HEK293 (cell line): ENCODE data around the gene SHMT2.

Source experiments
- CTCF ChIA-PET: fragments of 350-600 bp; formaldehyde crosslinking; extraction: SDS; loops from one replicate; lab custom pipeline; 2021; ENCODE audit warnings: antibody characterized with exemption; lab: Yijun Ruan, JAX
- POLR2A ChIA-PET: fragments of 300-600 bp; formaldehyde crosslinking; extraction: SDS; loops from one replicate; lab custom pipeline; 2020; ENCODE audit warnings: antibody characterized with exemption, inconsistent platforms; lab: Yijun Ruan, JAX
- H3K27ac ChIP-seq: fragments of 200-500 bp; sonication (Bioruptor generic); 2 replicates; pipeline ENCODE4 v1.5.1; 2014; ENCODE audit warnings: low read depth, low read length, control low read depth, inconsistent platforms; ENCODE audit errors: extremely low read depth
- H3K36me3 ChIP-seq, 2 experiments: fragments of 200-500 bp in 1 of 2; sonication (Bioruptor generic) in 1 of 2; 1 replicate in 1 of 2; 2 replicates in 1 of 2; pipeline ENCODE4 v1.5.1; 2014 to 2017; ENCODE audit warnings: inconsistent platforms in 2 of 2, low read length in 2 of 2; ENCODE audit not compliant: control insufficient read depth in 2 of 2, insufficient read depth in 1 of 2
- H3K4me1 ChIP-seq: fragments of 200-500 bp; sonication (Bioruptor generic); 2 replicates; pipeline ENCODE4 v1.5.1; 2014; ENCODE audit warnings: mild to moderate bottlenecking, low read length, inconsistent platforms; ENCODE audit not compliant: control insufficient read depth, insufficient read depth
- H3K4me3 ChIP-seq: 2 replicates; pipeline ENCODE4 v1.5.1; 2011; ENCODE audit warnings: low read depth, mild to moderate bottlenecking, control low read depth, low read length, moderate library complexity
- H3K9me3 ChIP-seq: fragments of 200-500 bp; sonication (Bioruptor generic); 2 replicates; pipeline ENCODE4 v1.5.1; 2014; ENCODE audit warnings: low read depth, low read length, inconsistent platforms; ENCODE audit not compliant: control insufficient read depth, insufficient read depth
- EGR2 ChIP-seq: fragments of 450-650 bp; formaldehyde crosslinking; IDR thresholded peaks from 2 replicates; pipeline ENCODE4 v1.5.1; 2016; ENCODE audit warnings: low read depth, missing biosample characterization, missing genetic modification characterization
- IKZF3 ChIP-seq: fragments of 450-650 bp; IDR thresholded peaks from 2 replicates; pipeline ENCODE4 v1.5.0; 2018; ENCODE audit warnings: missing biosample characterization, mild to moderate bottlenecking, missing genetic modification characterization, moderate library complexity
- ZBTB1 ChIP-seq: fragments of 450-650 bp; formaldehyde crosslinking; IDR thresholded peaks from 2 replicates; pipeline ENCODE4 v1.5.1; 2016; ENCODE audit warnings: missing biosample characterization, missing genetic modification characterization
- ZBTB8A ChIP-seq: fragments of 450-650 bp; formaldehyde crosslinking; IDR thresholded peaks from 2 replicates; pipeline ENCODE4 v1.5.1; 2016; ENCODE audit warnings: missing biosample characterization, missing genetic modification characterization
- ZFHX2 ChIP-seq: fragments of 450-650 bp; formaldehyde crosslinking; conservative IDR thresholded peaks from 2 replicates; pipeline ENCODE4 v1.5.1; 2016; ENCODE audit warnings: missing biosample characterization, missing genetic modification characterization
- ZNF2 ChIP-seq: fragments of 450-650 bp; formaldehyde crosslinking; IDR thresholded peaks from 2 replicates; pipeline ENCODE4 v1.5.1; 2016; ENCODE audit warnings: missing biosample characterization, missing genetic modification characterization
- ZNF221 ChIP-seq: fragments of 450-650 bp; formaldehyde crosslinking; IDR thresholded peaks from 2 replicates; pipeline ENCODE4 v1.5.1; 2017; ENCODE audit warnings: missing biosample characterization, missing genetic modification characterization, borderline replicate concordance
- ZNF302 ChIP-seq: fragments of 450-650 bp; formaldehyde crosslinking; IDR thresholded peaks from 2 replicates; pipeline ENCODE4 v1.5.1; 2016; ENCODE audit warnings: missing biosample characterization, missing genetic modification characterization, low read depth
- ZNF394 ChIP-seq: fragments of 450-650 bp; formaldehyde crosslinking; IDR thresholded peaks from 2 replicates; pipeline ENCODE4 v1.5.1; 2016; ENCODE audit warnings: missing biosample characterization, missing genetic modification characterization, mild to moderate bottlenecking, moderate library complexity, borderline replicate concordance
- ZNF404 ChIP-seq: fragments of 450-650 bp; formaldehyde crosslinking; IDR thresholded peaks from 2 replicates; pipeline ENCODE4 v1.5.1; 2017; ENCODE audit warnings: missing biosample characterization, missing genetic modification characterization
- ZNF596 ChIP-seq: fragments of 450-650 bp; IDR thresholded peaks from 2 replicates; pipeline ENCODE4 v1.5.0; 2018; ENCODE audit warnings: missing biosample characterization, mild to moderate bottlenecking, missing genetic modification characterization, moderate library complexity
- ZNF600 ChIP-seq: fragments of 450-650 bp; formaldehyde crosslinking; IDR thresholded peaks from 2 replicates; pipeline ENCODE4 v1.5.1; 2016; ENCODE audit warnings: missing biosample characterization, missing genetic modification characterization
- ZNF621 ChIP-seq: fragments of 450-650 bp; formaldehyde crosslinking; IDR thresholded peaks from 2 replicates; pipeline ENCODE4 v1.5.1; 2017; ENCODE audit warnings: missing biosample characterization, missing genetic modification characterization
- ZNF677 ChIP-seq: fragments of 450-650 bp; IDR thresholded peaks from 2 replicates; pipeline ENCODE4 v1.5.0; 2018; ENCODE audit warnings: missing biosample characterization, mild to moderate bottlenecking, missing genetic modification characterization, moderate library complexity
- ZNF776 ChIP-seq: fragments of 450-650 bp; formaldehyde crosslinking; IDR thresholded peaks from 2 replicates; pipeline ENCODE4 v1.5.0; 2017; ENCODE audit warnings: missing biosample characterization, missing genetic modification characterization, borderline replicate concordance
- ZSCAN23 ChIP-seq: fragments of 450-650 bp; formaldehyde crosslinking; IDR thresholded peaks from 2 replicates; pipeline ENCODE4 v1.5.1; 2016; ENCODE audit warnings: missing biosample characterization, missing genetic modification characterization
- TF ChIP-seq, protein P1 (sequence below): fragments of 450-650 bp; formaldehyde crosslinking; IDR thresholded peaks from 2 replicates; pipeline ENCODE4 v1.5.1; 2016; ENCODE audit warnings: missing biosample characterization, missing genetic modification characterization, borderline replicate concordance
- TF ChIP-seq, protein P2 (sequence below): fragments of 450-650 bp; formaldehyde crosslinking; IDR thresholded peaks from 2 replicates; pipeline ENCODE4 v1.5.1; 2016; ENCODE audit warnings: missing biosample characterization, missing genetic modification characterization
- TF ChIP-seq, protein P3 (sequence below): fragments of 450-650 bp; formaldehyde crosslinking; IDR thresholded peaks from 2 replicates; pipeline ENCODE4 v1.5.1; 2016; ENCODE audit warnings: missing biosample characterization, missing genetic modification characterization
- TF ChIP-seq, protein P4 (sequence below): fragments of 450-650 bp; formaldehyde crosslinking; IDR thresholded peaks from 2 replicates; pipeline ENCODE4 v1.5.1; 2016; ENCODE audit warnings: missing biosample characterization, missing genetic modification characterization
- TF ChIP-seq, protein P5 (sequence below): fragments of 450-650 bp; formaldehyde crosslinking; IDR thresholded peaks from 2 replicates; pipeline ENCODE4 v1.5.1; 2017; ENCODE audit warnings: missing biosample characterization, missing genetic modification characterization
- TF ChIP-seq, protein P6 (sequence below): fragments of 450-650 bp; formaldehyde crosslinking; IDR thresholded peaks from 2 replicates; pipeline ENCODE4 v1.5.1; 2017; ENCODE audit warnings: missing biosample characterization, missing genetic modification characterization
- TF ChIP-seq, protein P7 (sequence below): fragments of 450-650 bp; formaldehyde crosslinking; IDR thresholded peaks from 2 replicates; pipeline ENCODE4; 2016; ENCODE audit warnings: missing biosample characterization, missing genetic modification characterization

The SHMT2 gene

DNA sequence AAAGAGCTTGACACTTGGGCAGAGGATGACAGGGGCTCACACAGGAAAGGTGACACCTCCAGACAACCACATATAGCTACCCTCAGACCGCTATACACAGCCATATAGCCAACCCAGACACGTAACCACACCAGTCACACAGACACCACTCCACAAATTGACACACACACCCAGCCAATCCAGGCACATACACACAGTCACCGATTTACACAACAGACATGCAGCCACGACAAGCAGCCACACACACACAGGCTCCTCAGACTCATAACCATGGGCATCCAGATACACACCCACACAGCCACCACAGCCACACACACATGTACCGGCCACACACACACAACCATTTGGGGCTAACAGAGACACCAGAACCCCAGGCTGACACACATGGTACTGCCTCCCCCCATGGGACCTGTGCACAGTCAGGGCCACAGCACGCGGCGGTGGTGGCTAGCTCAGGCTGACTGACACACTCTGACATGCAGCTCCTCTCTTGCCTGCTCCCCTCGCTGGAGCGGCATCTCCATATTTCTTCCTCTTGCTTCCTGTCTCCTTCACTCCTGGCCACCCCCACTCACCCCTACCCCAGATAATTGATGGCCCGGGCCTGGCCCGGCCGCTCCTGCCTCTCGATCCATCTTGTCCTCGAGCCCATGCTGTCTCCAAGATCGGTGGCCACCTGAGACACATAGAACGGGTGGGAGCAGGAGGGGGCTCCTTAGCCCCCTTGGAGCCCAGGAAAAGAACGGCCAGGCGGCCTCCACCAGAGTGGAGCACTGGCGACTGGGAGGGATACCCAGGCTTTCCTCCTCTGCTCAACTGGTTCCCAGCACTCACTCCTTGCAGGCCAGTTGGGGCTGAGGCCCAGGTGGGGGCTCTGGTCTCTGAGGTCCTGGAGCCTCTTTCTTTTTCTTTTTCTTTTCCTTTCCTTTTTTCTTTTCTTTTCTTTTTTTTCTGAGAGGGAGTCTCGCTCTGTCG, 6.0 kb upstream of the SHMT2 start:
- Histone ChIP-seq H3K4me1 (peaks cover 2% of the 10 kb centered on the region; the same call in 1 of the 2 replicates), H3K4me3 (no peak overlapping the region), H3K36me3 (no peaks in the 10 kb centered on the region), H3K27ac (no peak overlapping the region), H3K9me3 (no peaks in the 10 kb centered on the region)
- CTCF ChIA-PET: interaction anchor here (2.0 to 13.7 kb wide), 2 partner anchors 10 to 16 kb away, joined by 7 to 192 read pairs; a partner anchor contains a TSS
- POLR2A ChIA-PET: no interaction called here
- TF ChIP-seq EGR2 (tag by site-specific recombination) (peak; percentile 55), ZNF2 (tag by site-specific recombination) (no peak), ZNF404 (tag by site-specific recombination) (no peak), ZNF677 (tag by site-specific recombination) (no peak), ZNF600 (tag by site-specific recombination) (peak; percentile 43), IKZF3 (0 out of 2 replicates have a peak, but pooled peaks have one; percentile 23), ZBTB8A (tag by site-specific recombination) (no peak), ZNF302 (tag by site-specific recombination) (no peak), ZNF596 (tag by site-specific recombination) (peak; percentile 29; the same call in 1 of the 2 replicates), ZSCAN23 (tag by site-specific recombination) (no peak), ZNF394 (tag by site-specific recombination) (no peak), ZFHX2 (tag by site-specific recombination) (peak; percentile 79), ZNF221 (no peak), ZNF776 (tag by site-specific recombination) (peak; percentile 59; the same call in 1 of the 2 replicates), ZBTB1 (tag by site-specific recombination) (no peak), ZNF621 (tag by site-specific recombination) (peak; percentile 86; the same call in 1 of the 2 replicates)
- TF ChIP-seq, protein P1, sequence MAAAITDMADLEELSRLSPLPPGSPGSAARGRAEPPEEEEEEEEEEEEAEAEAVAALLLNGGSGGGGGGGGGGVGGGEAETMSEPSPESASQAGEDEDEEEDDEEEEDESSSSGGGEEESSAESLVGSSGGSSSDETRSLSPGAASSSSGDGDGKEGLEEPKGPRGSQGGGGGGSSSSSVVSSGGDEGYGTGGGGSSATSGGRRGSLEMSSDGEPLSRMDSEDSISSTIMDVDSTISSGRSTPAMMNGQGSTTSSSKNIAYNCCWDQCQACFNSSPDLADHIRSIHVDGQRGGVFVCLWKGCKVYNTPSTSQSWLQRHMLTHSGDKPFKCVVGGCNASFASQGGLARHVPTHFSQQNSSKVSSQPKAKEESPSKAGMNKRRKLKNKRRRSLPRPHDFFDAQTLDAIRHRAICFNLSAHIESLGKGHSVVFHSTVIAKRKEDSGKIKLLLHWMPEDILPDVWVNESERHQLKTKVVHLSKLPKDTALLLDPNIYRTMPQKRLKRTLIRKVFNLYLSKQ (tag by site-specific recombination): no peak
- TF ChIP-seq, protein P2, sequence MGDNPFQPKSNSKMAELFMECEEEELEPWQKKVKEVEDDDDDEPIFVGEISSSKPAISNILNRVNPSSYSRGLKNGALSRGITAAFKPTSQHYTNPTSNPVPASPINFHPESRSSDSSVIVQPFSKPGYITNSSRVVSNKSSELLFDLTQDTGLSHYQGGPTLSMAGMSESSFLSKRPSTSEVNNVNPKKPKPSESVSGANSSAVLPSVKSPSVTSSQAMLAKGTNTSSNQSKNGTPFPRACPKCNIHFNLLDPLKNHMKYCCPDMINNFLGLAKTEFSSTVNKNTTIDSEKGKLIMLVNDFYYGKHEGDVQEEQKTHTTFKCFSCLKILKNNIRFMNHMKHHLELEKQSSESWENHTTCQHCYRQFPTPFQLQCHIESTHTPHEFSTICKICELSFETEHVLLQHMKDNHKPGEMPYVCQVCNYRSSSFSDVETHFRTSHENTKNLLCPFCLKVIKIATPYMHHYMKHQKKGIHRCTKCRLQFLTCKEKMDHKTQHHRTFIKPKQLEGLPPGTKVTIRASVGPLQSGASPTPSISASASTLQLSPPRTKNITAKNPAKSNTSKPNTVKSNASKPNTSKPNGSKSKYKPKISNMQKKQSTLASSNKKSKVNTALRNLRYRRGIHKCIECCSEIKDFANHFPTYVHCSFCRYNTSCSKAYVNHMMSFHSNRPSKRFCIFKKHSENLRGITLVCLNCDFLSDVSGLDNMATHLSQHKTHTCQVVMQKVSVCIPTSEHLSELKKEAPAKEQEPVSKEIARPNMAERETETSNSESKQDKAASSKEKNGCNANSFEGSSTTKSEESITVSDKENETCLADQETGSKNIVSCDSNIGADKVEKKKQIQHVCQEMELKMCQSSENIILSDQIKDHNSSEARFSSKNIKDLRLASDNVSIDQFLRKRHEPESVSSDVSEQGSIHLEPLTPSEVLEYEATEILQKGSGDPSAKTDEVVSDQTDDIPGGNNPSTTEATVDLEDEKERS (tag by site-specific recombination): no peak
- TF ChIP-seq, protein P3, sequence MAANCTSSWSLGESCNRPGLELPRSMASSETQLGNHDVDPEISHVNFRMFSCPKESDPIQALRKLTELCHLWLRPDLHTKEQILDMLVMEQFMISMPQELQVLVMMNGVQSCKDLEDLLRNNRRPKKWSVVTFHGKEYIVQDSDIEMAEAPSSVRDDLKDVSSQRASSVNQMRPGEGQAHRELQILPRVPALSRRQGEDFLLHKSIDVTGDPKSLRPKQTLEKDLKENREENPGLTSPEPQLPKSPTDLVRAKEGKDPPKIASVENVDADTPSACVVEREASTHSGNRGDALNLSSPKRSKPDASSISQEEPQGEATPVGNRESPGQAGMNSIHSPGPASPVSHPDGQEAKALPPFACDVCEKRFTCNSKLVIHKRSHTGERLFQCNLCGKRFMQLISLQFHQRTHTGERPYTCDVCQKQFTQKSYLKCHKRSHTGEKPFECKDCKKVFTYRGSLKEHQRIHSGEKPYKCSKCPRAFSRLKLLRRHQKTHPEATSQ (tag by site-specific recombination): no peak
- TF ChIP-seq, protein P4, sequence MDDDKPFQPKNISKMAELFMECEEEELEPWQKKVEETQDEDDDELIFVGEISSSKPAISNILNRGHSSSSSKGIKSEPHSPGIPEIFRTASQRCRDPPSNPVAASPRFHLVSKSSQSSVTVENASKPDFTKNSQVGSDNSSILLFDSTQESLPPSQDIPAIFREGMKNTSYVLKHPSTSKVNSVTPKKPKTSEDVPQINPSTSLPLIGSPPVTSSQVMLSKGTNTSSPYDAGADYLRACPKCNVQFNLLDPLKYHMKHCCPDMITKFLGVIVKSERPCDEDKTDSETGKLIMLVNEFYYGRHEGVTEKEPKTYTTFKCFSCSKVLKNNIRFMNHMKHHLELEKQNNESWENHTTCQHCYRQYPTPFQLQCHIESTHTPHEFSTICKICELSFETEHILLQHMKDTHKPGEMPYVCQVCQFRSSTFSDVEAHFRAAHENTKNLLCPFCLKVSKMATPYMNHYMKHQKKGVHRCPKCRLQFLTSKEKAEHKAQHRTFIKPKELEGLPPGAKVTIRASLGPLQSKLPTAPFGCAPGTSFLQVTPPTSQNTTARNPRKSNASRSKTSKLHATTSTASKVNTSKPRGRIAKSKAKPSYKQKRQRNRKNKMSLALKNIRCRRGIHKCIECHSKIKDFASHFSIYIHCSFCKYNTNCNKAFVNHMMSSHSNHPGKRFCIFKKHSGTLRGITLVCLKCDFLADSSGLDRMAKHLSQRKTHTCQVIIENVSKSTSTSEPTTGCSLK: no peak
- TF ChIP-seq, protein P5, sequence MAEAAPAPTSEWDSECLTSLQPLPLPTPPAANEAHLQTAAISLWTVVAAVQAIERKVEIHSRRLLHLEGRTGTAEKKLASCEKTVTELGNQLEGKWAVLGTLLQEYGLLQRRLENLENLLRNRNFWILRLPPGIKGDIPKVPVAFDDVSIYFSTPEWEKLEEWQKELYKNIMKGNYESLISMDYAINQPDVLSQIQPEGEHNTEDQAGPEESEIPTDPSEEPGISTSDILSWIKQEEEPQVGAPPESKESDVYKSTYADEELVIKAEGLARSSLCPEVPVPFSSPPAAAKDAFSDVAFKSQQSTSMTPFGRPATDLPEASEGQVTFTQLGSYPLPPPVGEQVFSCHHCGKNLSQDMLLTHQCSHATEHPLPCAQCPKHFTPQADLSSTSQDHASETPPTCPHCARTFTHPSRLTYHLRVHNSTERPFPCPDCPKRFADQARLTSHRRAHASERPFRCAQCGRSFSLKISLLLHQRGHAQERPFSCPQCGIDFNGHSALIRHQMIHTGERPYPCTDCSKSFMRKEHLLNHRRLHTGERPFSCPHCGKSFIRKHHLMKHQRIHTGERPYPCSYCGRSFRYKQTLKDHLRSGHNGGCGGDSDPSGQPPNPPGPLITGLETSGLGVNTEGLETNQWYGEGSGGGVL (tag by site-specific recombination): no peak
- TF ChIP-seq, protein P6, sequence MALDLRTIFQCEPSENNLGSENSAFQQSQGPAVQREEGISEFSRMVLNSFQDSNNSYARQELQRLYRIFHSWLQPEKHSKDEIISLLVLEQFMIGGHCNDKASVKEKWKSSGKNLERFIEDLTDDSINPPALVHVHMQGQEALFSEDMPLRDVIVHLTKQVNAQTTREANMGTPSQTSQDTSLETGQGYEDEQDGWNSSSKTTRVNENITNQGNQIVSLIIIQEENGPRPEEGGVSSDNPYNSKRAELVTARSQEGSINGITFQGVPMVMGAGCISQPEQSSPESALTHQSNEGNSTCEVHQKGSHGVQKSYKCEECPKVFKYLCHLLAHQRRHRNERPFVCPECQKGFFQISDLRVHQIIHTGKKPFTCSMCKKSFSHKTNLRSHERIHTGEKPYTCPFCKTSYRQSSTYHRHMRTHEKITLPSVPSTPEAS (tag by site-specific recombination): peak; percentile 37; the same call in 1 of the 2 replicates
- TF ChIP-seq, protein P7, sequence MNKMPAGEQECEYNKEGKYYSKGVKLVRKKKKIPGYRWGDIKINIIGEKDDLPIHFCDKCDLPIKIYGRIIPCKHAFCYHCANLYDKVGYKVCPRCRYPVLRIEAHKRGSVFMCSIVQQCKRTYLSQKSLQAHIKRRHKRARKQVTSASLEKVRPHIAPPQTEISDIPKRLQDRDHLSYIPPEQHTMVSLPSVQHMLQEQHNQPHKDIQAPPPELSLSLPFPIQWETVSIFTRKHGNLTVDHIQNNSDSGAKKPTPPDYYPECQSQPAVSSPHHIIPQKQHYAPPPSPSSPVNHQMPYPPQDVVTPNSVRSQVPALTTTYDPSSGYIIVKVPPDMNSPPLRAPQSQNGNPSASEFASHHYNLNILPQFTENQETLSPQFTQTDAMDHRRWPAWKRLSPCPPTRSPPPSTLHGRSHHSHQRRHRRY: peak; percentile 51; the same call in 1 of the 2 replicates
